ENCODE results near the gene SLC35B3. TPM values are rescaled to one million over a fixed set of nuclear protein-coding genes. Genes with fewer than 3 reads are reported as not detected.
"Not testable (repeated sequence)": the region's sequence is repeated elsewhere in the genome, so short reads cannot be mapped to it uniquely, and the experiment has no call there.

Gene SLC35B3
- 10 to 100 TPM; 10.8 to 15.6 (median 14.1) TPM for polyA plus RNA-seq

DNA sequence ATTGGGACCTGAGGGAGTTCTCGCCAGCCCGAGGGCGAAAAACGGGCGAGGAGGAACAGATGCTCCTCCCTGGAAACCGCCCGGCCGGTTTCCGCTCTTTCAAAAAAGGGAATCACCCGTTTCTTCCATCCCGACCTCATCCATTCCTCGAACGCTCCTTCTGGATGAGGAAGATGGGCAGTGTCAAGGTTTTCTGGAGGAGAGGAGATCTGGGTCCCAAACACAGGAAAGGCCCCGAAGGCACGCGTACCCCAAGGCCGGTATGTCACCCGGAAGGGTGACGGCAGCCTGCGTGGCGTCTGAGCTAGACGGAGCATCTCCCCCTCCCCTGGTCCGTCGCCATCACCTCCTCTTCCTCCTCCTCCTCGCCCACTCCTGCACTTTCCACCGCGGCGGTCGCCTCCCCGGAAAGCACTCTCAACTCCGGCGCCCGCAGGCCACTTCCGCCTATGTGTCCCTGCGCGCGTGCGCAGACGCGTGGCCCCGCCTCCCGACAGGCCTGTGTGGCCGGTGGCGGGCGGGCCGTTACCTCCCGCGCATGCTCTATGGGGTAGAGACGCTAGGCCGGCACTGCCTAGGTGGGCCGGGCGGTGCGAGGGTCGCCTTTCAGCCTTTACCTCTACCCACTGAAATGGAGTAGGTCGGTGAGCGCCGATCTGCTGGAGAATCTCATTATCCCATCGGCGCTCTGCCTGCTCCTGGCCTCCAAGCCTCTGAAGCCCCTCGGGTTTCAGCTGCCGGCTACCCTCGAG lies at the start of gene SLC35B3:
SLC35B3 (minus strand) TSS at position 453 of the 752 bp plus-strand sequence.
- H3K4me1 Mint-ChIP-seq, result peaks cover 46 to 57% of the 10 kb centered on the region in 2 donors
- peaks cover 0 to 3% (median 0%) of the 10 kb centered on the region in 6 donors for H3K9me3 Mint-ChIP-seq
- DNase-seq, result peak; percentile 98 to 99 (median 99)
- H3K27me3 Mint-ChIP-seq (ENCODE audit: low read depth in 3 of 3), result peaks cover 12 to 16% (median 14%) of the 10 kb centered on the region in 3 donors
- peak within 1 kb of the TSS; percentile 85 to 96 (median 94) for H3K4me3 Mint-ChIP-seq
- peaks cover 0 to 1% (median 0%) of the 10 kb centered on the region in 3 donors for H3K36me3 Mint-ChIP-seq
- H3K27ac Mint-ChIP-seq, result peak within 1 kb of the TSS; percentile 91 to 98 (median 96)

DNA sequence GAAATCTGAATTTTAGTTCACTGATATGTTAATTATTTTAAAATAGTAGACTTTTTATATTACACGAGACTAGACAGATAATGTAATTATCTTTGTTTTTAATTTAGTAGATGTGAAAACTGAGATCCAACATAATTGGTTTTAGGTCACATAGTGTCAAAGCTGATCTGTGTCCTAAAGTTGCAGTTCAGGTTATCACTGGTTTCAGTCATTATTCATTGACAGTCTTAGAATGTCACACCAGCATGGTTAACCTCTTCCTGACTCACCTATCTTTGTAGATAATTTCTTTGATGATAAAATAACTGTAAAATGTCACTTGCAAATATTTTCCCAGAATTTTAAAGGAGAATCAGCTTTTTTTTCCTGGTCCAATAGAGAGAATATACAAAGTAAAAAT lies 48.3 kb upstream of the SLC35B3 start:
- H3K36me3 Mint-ChIP-seq, result peaks cover 0 to 4% (median 0%) of the 10 kb centered on the region in 3 donors
- H3K9me3 Mint-ChIP-seq, result peaks cover 2 to 19% (median 4%) of the 10 kb centered on the region in 6 donors

DNA sequence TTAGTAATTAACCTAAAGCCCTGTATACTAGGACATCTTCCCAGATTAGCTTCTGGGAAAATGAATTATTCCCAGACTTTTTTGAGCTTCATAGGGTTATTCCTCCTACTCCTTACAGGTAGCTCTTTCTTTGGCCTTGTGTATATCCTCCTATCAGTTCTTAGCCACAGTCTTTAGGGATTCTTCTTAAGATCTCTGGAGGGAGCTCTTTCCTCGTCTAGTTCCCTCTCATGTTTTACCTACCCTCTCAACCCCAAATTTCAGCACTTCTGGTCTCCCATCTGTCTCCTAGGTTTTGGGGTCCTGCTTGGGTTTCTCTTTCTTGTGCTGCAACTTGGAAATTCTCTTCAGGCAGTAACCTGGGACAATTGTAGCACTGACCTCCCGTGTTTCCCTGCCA lies 46.4 kb upstream of the SLC35B3 start:
- peaks cover 2 to 19% (median 4%) of the 10 kb centered on the region in 6 donors for H3K9me3 Mint-ChIP-seq
- no peak overlapping the region for H3K27ac Mint-ChIP-seq
- H3K4me3 Mint-ChIP-seq, result no peak overlapping the region
- H3K4me1 Mint-ChIP-seq, result no peaks in the 10 kb centered on the region
- peaks cover 1 to 10% (median 6%) of the 10 kb centered on the region in 3 donors for H3K27me3 Mint-ChIP-seq (ENCODE audit: low read depth in 3 of 3)
- DNase-seq, result no peak
- peaks cover 0 to 4% (median 0%) of the 10 kb centered on the region in 3 donors for H3K36me3 Mint-ChIP-seq

More for the DNA sequence above, 48.3 kb upstream of the SLC35B3 start:
- H3K4me3 Mint-ChIP-seq, result no peak overlapping the region
- peaks cover 1 to 10% (median 6%) of the 10 kb centered on the region in 3 donors for H3K27me3 Mint-ChIP-seq (ENCODE audit: low read depth in 3 of 3)
- no peak overlapping the region for H3K27ac Mint-ChIP-seq
- no peaks in the 10 kb centered on the region for H3K4me1 Mint-ChIP-seq
- DNase-seq, result no peak

DNA sequence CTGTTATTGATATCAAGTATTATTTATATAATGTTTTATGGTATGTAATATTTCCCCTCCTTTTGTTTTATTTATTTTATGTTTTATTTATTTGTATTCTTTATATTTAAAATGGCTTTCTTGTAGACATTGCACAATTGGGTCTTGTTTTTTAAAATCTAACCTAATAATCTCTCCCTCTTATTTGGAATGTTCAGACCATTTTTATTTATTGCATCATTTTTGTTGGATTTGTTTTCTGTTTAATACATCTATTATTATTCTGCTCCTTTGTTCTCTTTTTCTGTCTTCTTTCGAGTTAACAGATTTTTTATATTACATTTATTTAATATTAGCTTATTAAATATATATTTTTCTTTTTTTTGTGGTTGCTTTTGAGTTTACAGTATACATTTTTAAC lies 43.1 kb upstream of the SLC35B3 start:
- H3K4me3 Mint-ChIP-seq, result no peak overlapping the region
- peaks cover 0 to 5% (median 0%) of the 10 kb centered on the region in 3 donors for H3K36me3 Mint-ChIP-seq
- H3K4me1 Mint-ChIP-seq, result no peaks in the 10 kb centered on the region
- DNase-seq, result no peak
- peaks cover 1 to 8% (median 6%) of the 10 kb centered on the region in 3 donors for H3K27me3 Mint-ChIP-seq (ENCODE audit: low read depth in 3 of 3)
- peaks cover 2 to 13% (median 4%) of the 10 kb centered on the region in 6 donors for H3K9me3 Mint-ChIP-seq
- H3K27ac Mint-ChIP-seq, result no peak overlapping the region

DNA sequence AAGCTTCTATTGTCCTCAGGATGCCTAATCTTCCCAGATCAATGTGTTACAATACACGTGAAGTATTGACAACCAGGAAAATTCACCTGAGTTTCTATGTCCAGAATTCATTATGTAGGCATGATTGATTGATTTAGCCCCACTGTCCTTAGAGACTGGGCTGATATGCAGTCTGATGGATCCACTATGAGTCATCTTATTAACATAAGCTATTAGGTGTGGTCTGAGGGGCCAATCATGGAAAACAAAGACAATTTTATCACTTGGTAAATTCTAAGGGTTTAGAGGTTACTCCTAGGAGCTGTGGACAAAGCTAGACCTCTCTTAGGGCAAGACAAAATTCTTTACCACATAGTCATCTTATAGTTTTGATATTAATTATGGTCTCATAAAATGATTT lies 41.3 kb upstream of the SLC35B3 start:
- H3K27ac Mint-ChIP-seq, result no peak overlapping the region
- peaks cover 1 to 4% (median 4%) of the 10 kb centered on the region in 3 donors for H3K27me3 Mint-ChIP-seq (ENCODE audit: low read depth in 3 of 3)
- H3K4me3 Mint-ChIP-seq, result no peak overlapping the region
- DNase-seq, result no peak
- peaks cover 0 to 10% (median 0%) of the 10 kb centered on the region in 3 donors for H3K36me3 Mint-ChIP-seq
- peaks cover 0 to 9% (median 1%) of the 10 kb centered on the region in 6 donors for H3K9me3 Mint-ChIP-seq
- no peaks in the 10 kb centered on the region for H3K4me1 Mint-ChIP-seq

DNA sequence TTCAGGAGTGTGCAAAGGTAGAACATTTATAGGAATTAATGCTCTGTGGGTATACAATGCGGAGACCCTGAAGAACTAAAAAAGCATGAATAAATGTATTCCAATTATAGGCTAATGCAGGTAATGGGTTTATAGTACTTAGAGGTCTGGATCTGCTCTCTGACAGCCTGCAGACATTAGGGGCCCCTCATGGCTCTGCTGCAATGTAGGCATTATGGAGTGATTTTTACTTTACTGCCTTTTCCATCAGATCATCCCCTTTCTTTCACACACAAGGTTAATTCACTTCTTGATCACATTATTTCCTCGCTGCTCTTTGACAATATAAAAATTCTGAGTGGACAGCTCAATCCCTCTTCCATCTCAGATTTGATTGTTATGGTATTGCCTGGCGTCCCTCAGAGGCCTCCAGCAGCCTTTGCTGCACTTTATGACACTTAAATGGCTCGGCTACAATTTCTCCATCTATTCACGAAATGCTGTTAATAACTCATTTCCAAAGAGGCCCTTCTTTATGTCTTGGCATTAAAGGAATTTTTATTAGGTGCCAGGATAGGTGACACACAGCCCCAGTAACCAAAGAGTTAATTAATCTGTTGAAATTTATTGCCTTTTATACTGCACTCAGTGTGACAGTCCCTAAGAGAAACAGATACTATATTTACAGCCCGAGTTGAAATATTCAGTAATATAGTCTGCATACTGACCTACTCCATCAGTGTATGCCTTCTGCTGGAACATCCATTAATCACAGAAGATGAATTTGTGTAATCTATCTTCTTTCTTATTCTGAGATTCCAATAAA lies 33.4 kb upstream of the SLC35B3 start:
- Mint-ChIP-seq H3K4me1 (no peaks in the 10 kb centered on the region), H3K9me3 (no peaks in the 10 kb centered on the region), H3K4me3 (no peak overlapping the region), H3K27ac (no peak overlapping the region), H3K36me3 (peaks cover 0 to 6% (median 5%) of the 10 kb centered on the region in 3 donors), H3K27me3 (ENCODE audit: low read depth in 3 of 3) (peaks cover 0 to 2% (median 1%) of the 10 kb centered on the region in 3 donors)
- no peak for DNase-seq

DNA sequence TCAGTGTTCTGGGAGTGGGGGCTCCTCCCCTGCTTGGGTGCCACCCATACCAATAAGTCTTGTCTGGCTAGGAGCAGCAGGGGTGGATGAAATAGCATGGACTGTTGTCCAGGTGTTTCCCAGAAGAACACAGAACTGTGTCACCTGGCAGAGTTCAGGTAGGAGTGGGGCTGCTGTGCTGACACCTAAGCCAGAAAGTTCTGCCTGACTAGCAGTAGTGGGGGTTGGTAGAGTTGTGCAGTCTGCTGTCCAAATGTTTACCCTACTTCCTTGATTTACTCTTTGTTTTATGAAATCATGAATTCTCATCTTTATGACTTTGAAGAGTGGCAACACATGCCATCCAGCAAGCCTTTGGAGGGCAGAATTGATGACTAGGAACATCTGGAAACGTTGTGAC lies 27.3 kb upstream of the SLC35B3 start:
- Mint-ChIP-seq H3K27ac (no peak overlapping the region), H3K27me3 (ENCODE audit: low read depth in 3 of 3) (peaks cover 0 to 4% (median 1%) of the 10 kb centered on the region in 3 donors), H3K4me3 (no peak overlapping the region), H3K36me3 (peaks cover 0 to 6% (median 4%) of the 10 kb centered on the region in 3 donors), H3K9me3 (peaks cover 0 to 2% (median 0%) of the 10 kb centered on the region in 6 donors), H3K4me1 (no peaks in the 10 kb centered on the region)
- DNase-seq, result no peak

DNA sequence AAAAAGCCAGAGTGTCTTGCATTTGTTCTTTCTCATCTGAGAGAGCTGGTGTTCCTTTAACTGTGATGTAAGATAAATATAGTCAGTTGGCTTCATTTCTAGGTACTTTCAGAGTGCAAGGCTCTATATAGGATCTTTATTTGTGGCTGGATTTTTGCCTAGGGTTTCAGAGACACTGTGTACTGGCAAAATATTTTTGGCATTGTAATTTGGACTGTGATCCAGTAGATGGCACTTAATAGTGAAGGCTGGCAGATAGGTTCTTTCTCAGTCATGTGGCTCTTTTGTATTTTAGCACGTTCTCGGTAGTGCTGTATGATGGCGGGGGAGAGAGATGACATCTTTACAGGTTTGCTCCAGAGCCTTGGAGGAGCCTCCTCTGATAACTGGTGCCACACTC lies 26.8 kb upstream of the SLC35B3 start:
- Mint-ChIP-seq H3K36me3 (peaks cover 0 to 6% (median 4%) of the 10 kb centered on the region in 3 donors), H3K4me1 (no peaks in the 10 kb centered on the region), H3K27ac (no peak overlapping the region), H3K27me3 (ENCODE audit: low read depth in 3 of 3) (peaks cover 0 to 4% (median 1%) of the 10 kb centered on the region in 3 donors), H3K4me3 (no peak overlapping the region), H3K9me3 (peaks cover 0 to 2% (median 0%) of the 10 kb centered on the region in 6 donors)
- no peak for DNase-seq

DNA sequence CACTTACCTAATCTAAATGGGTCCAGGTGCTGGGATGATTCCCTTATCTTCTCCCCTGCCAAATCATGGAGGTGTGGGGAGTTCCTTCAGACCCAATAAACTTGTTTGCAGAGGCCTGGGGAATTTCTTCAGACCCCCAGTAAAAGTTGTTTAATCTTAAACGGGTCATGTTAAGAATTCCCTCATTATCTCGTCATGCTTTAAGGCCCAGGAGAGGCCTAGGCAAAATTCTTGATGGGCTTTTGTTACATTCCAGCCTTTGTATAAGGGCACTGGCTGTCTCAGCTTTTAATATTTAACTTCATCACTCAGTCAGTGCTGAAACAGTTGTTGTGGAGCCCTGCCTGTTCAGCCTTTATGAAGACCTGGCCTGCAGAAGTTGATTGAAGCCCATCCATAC lies 11.0 kb upstream of the SLC35B3 start:
- Mint-ChIP-seq H3K4me1 (no peaks in the 10 kb centered on the region), H3K27me3 (ENCODE audit: low read depth in 3 of 3) (peaks cover 0 to 5% (median 3%) of the 10 kb centered on the region in 3 donors), H3K9me3 (no peaks in the 10 kb centered on the region), H3K36me3 (no peaks in the 10 kb centered on the region), H3K4me3 (no peak overlapping the region), H3K27ac (no peak overlapping the region)
- DNase-seq, result no peak

DNA sequence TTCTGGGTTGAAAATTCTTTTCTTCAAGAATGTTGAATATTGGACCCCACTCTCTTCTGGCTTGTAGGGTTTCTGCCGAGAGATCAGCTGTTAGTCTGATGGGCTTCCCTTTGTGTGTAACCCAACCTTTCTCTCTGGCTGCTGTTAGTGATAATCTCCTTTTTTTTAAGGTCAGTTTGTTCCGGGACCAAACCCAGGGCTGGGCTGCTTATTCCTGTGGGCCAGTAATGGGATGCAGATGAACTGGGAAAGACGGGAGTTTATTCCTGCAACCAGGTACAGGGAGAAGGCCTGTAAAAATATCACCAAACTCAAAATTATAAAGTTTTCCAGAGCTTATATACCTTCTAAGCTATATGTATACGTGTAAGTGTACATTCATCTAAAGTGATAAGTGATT lies 10.6 kb upstream of the SLC35B3 start:
- H3K4me1 Mint-ChIP-seq; H3K36me3 Mint-ChIP-seq; H3K27me3 Mint-ChIP-seq (ENCODE audit: low read depth in 3 of 3); H3K9me3 Mint-ChIP-seq; DNase-seq; H3K4me3 Mint-ChIP-seq; H3K27ac Mint-ChIP-seq: not testable (repeated sequence)

DNA sequence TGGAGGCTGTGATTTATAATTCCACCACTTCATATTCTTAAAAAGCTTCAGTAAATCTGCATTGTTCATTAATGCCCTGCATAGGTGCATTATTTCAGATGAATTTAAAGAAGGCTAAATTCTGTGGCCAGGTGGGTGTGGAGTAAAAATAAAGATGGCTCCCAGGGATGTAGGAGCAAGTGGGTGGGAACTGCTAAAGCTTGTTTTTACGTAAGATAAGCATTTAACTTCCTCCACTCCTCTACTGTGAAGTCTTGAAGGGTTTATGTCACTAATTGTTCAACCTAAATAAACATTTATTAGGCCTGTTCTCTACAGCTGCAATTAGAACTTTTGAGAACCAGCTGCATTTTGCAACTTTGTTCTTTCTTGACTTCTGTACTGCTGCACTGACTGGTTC lies 6.8 kb upstream of the SLC35B3 start:
- no peaks in the 10 kb centered on the region for H3K4me1 Mint-ChIP-seq

DNA sequence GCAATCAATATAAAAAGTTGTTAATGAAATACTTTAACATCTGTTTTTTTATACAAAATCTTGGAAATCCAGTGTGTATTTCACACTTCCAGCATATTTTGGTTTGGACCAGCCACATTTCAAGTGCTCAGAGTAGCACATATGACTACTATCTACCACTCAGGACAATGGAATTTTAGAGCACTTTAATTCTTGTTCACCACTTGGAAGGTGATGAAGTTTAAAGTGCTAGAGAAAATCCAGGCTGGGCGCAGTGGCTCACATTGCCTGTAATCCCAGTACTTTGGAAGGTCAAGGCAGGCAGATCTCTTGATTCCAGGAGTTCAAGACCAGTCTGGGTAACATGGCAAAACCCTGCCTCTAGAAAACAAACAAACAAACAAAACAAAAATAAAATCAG lies 6.1 kb upstream of the SLC35B3 start:
- peaks cover under 1 to 2% of the 10 kb centered on the region in 2 donors for H3K4me1 Mint-ChIP-seq
- H3K36me3 Mint-ChIP-seq, result no peaks in the 10 kb centered on the region
- H3K27ac Mint-ChIP-seq, result no peak overlapping the region
- H3K27me3 Mint-ChIP-seq (ENCODE audit: low read depth in 3 of 3), result peaks cover under 1 to 3% (median 2%) of the 10 kb centered on the region in 3 donors
- no peak for DNase-seq
- peaks cover 0 to 3% (median 0%) of the 10 kb centered on the region in 6 donors for H3K9me3 Mint-ChIP-seq
- H3K4me3 Mint-ChIP-seq, result no peak overlapping the region

More for the DNA sequence above, 6.8 kb upstream of the SLC35B3 start:
- Mint-ChIP-seq H3K27me3 (ENCODE audit: low read depth in 3 of 3) (peaks cover 0 to 5% (median 2%) of the 10 kb centered on the region in 3 donors), H3K36me3 (no peaks in the 10 kb centered on the region), H3K4me3 (no peak overlapping the region), H3K27ac (no peak overlapping the region), H3K9me3 (peaks cover 0 to 3% (median 0%) of the 10 kb centered on the region in 6 donors)
- no peak for DNase-seq

DNA sequence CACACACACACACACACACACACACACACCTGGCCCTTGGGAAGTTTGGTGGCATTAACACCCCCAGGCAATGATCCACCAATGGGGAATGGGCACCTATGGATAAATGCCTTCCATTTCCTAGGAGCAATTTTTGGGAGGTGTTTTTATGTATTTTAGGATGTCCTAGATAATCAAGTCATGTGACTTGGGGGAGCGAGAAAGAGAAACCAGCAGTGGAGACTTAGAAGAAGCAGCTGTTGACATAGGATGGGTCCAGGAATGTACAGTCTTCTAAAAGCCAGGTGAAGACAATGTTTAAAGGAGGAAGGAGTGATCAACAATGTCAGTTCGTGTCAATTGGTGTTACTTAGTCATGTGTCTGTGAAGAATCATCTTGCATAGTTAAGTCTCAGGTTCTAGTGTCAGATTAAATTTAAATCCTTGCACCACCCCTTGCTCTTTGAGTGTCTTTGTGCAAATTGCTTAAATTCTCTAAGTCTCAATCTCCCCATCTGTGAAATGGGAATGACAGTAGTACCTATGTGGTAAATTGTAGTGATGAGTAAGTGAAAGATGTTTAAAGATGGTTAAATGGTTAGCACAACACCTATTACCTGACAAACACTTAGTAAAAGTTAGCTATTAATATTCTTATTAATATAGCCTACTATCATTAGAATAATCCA lies 4.4 kb upstream of the SLC35B3 start:
- Mint-ChIP-seq H3K27me3 (ENCODE audit: low read depth in 3 of 3) (peaks cover 12 to 14% (median 14%) of the 10 kb centered on the region in 3 donors), H3K27ac (peak overlapping the region in 1 of 6 donors; percentile 3), H3K9me3 (peaks cover 0 to 3% (median 0%) of the 10 kb centered on the region in 6 donors), H3K4me1 (peaks cover 16 to 18% of the 10 kb centered on the region in 2 donors), H3K36me3 (no peaks in the 10 kb centered on the region), H3K4me3 (no peak overlapping the region)
- no peak for DNase-seq

Measured in immature natural killer cell (primary cell).